Nephron progenitor cell (in vitro differentiated cells): ENCODE data around the gene ERP44.
A peak's percentile ranks its signal among the peaks of the same experiment; 100 is the strongest.

Experiments used
- DNase-seq: peaks from one replicate; pipeline ENCODE4 v3.0.0; 2021
- H3K27ac Mint-ChIP-seq: 2 replicates; pipeline ENCODE4 v1.8.0; 2021; ENCODE audit warnings: mild to moderate bottlenecking, moderate library complexity, mixed read lengths
- H3K27me3 Mint-ChIP-seq: 2 replicates; pipeline ENCODE4 v1.8.0; 2021; ENCODE audit warnings: mild to moderate bottlenecking, low read depth, mixed read lengths; ENCODE audit not compliant: poor library complexity
- H3K36me3 Mint-ChIP-seq: 2 replicates; pipeline ENCODE4 v1.8.0; 2021; ENCODE audit warnings: low read depth, mixed read lengths
- H3K4me1 Mint-ChIP-seq: 2 replicates; pipeline ENCODE4 v1.8.0; 2021; ENCODE audit warnings: mixed read lengths
- H3K4me3 Mint-ChIP-seq: 2 replicates; pipeline ENCODE4 v1.8.0; 2021; ENCODE audit warnings: mild to moderate bottlenecking, moderate library complexity, mixed read lengths
- H3K9me3 Mint-ChIP-seq: 2 replicates; pipeline ENCODE4 v1.8.0; 2021; ENCODE audit warnings: mild to moderate bottlenecking, moderate library complexity, mixed read lengths
- CTCF ChIP-seq: fragments of 200-600 bp; sonication (generic); IDR thresholded peaks from 2 replicates; pipeline ENCODE4 v1.5.0; 2021; ENCODE audit warnings: antibody characterized with exemption

Gene ERP44

GRCh38 chr9:100131875-100132430 is 33.2 kb upstream of the ERP44 start:
- Mint-ChIP-seq H3K27me3 (no peaks in the 10 kb centered on the region), H3K36me3 (peaks cover 40% of the 10 kb centered on the region), H3K9me3 (no peaks in the 10 kb centered on the region), H3K4me1 (no peaks in the 10 kb centered on the region), H3K27ac (no peak overlapping the region), H3K4me3 (no peak overlapping the region)
- no peak for TF ChIP-seq CTCF
- no peak for DNase-seq

- no peak for DNase-seq
- Mint-ChIP-seq H3K4me3 (no peak overlapping the region), H3K27me3 (no peaks in the 10 kb centered on the region), H3K9me3 (no peaks in the 10 kb centered on the region), H3K4me1 (no peaks in the 10 kb centered on the region), H3K36me3 (peaks cover 44% of the 10 kb centered on the region), H3K27ac (no peak overlapping the region)
- TF ChIP-seq CTCF = no peak
These were observed 32.4 kb upstream of the ERP44 start for GRCh38 chr9:100131216-100131615.

- no peaks in the 10 kb centered on the region for H3K27me3 Mint-ChIP-seq
- H3K4me3 Mint-ChIP-seq = no peak overlapping the region
- peaks cover 58% of the 10 kb centered on the region for H3K36me3 Mint-ChIP-seq
- H3K9me3 Mint-ChIP-seq = no peaks in the 10 kb centered on the region
- no peak overlapping the region for H3K27ac Mint-ChIP-seq
- no peak for TF ChIP-seq CTCF
- H3K4me1 Mint-ChIP-seq = no peaks in the 10 kb centered on the region
- no peak for DNase-seq
These were observed 31.0 kb upstream of the ERP44 start for GRCh38 chr9:100129772-100130171.

- TF ChIP-seq CTCF = no peak
These were observed 27.6 kb upstream of the ERP44 start for GRCh38 chr9:100126423-100126822.

GRCh38 chr9:100125910-100126309 is 27.1 kb upstream of the ERP44 start:
- peaks cover 60% of the 10 kb centered on the region for H3K36me3 Mint-ChIP-seq
- no peak overlapping the region for H3K27ac Mint-ChIP-seq
- H3K4me1 Mint-ChIP-seq = no peaks in the 10 kb centered on the region
- H3K27me3 Mint-ChIP-seq = no peaks in the 10 kb centered on the region
- no peak for TF ChIP-seq CTCF
- H3K9me3 Mint-ChIP-seq = no peaks in the 10 kb centered on the region
- H3K4me3 Mint-ChIP-seq = no peak overlapping the region
- no peak for DNase-seq

More at GRCh38 chr9:100126423-100126822, 27.6 kb upstream of the ERP44 start:
- Mint-ChIP-seq H3K27ac (no peak overlapping the region), H3K36me3 (peaks cover 55% of the 10 kb centered on the region), H3K27me3 (no peaks in the 10 kb centered on the region), H3K9me3 (no peaks in the 10 kb centered on the region), H3K4me3 (no peak overlapping the region), H3K4me1 (no peaks in the 10 kb centered on the region)
- DNase-seq = no peak

- Mint-ChIP-seq H3K27me3 (no peaks in the 10 kb centered on the region), H3K4me1 (no peaks in the 10 kb centered on the region), H3K27ac (peak overlapping the region; percentile 34), H3K36me3 (peaks cover 67% of the 10 kb centered on the region), H3K4me3 (no peak overlapping the region), H3K9me3 (no peaks in the 10 kb centered on the region)
- no peak for TF ChIP-seq CTCF
- no peak for DNase-seq
These were observed 26.4 kb upstream of the ERP44 start for GRCh38 chr9:100125236-100125635.
